ENCODE data around the gene CKM. TPM values are rescaled to one million over a fixed set of nuclear protein-coding genes. Genes with fewer than 3 reads are reported as not detected.

Gene CKM
- total and polyA plus RNA-seq, 2 of the 4 experiments (the other 2 are of a cell fraction), result not detected

DNA sequence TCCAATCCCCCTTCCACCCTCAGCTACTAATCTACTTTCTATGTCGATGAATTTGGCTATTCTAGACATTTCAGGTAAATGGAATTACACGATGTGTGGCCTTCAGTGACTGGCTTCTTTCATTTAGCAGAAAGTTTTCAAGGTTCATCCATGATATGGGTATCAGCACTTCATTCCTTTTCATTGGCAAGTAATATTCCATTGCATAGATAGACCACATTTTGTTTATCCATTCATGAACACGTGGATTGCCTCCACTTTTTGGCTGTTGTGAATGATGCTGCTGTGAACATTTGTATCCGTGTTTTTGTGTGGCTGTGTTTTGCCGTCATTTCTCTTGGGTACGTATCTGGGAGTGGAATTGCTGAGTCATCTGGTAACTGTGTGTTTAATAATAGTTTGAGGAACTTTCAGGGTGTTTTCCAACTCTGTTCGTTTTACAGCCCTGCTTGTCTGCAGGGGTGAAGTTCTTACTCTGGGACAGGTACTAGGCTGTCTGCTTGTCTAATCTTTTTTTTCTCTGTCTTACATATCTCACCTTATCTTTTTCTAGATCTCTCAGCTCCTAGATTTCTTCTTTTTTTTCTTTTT, 39.1 kb downstream of the CKM start:
- Histone ChIP-seq H2AFZ (replicated peaks; ENCODE audit: low read length, poor library complexity) (no peak overlapping the region), H3K23ac (ENCODE audit: low read depth, low read length) (no peak overlapping the region), H2BK20ac (ENCODE audit: low read depth, low read length) (no peak overlapping the region), H2BK120ac (ENCODE audit: low read depth, low read length) (no peak overlapping the region), H4K5ac (ENCODE audit: low read depth, low read length) (no peak overlapping the region), H2BK5ac (ENCODE audit: low read depth, low read length, poor library complexity, severe bottlenecking) (no peak overlapping the region), H3K14ac (replicated peaks; ENCODE audit: low read depth, low read length) (no peak overlapping the region), H4K20me1 (ENCODE audit: insufficient read depth, low read length) (peaks cover 3% of the 10 kb centered on the region; the same call in 1 of the 2 replicates), H3K4me2 (ENCODE audit: low read depth, low read length) (no peak overlapping the region), H3K79me1 (ENCODE audit: low read depth in 1 of 2, low read length in 2 of 2) (0 out of 4 replicates have a peak, but pooled peaks cover 0 to 5% of the 10 kb centered on the region in 2 experiments), H3K27me3 (ENCODE audit: control insufficient read depth, insufficient read depth, low read length) (no peaks in the 10 kb centered on the region), H4K8ac (ENCODE audit: low read depth in 2 of 2, low read length in 2 of 2) (no peak overlapping the region), H3K56ac (ENCODE audit: extremely low read depth, insufficient read depth, low read length) (no peak overlapping the region), H3K18ac (ENCODE audit: low read depth, low read length) (no peak overlapping the region), H3K9ac (ENCODE audit: low read depth, low read length) (no peak overlapping the region), H3K9me1 (ENCODE audit: insufficient read depth, low read length) (0 out of 2 replicates have a peak, but pooled peaks cover 3% of the 10 kb centered on the region), H2AK9ac (replicated peaks; ENCODE audit: low read depth, low read length, poor library complexity) (no peak overlapping the region), H3K4me3 (ENCODE audit: insufficient read depth, low read depth, low read length) (no peak overlapping the region), H3K4me1 (ENCODE audit: control insufficient read depth, insufficient read depth, low read length) (no peaks in the 10 kb centered on the region), H2AK5ac (ENCODE audit: low read depth, low read length) (no peak overlapping the region), H3K9me3 (ENCODE audit: control insufficient read depth, insufficient read depth, low read length) (no peaks in the 10 kb centered on the region), H3K27ac (ENCODE audit: insufficient read depth, low read length) (no peak overlapping the region), H2BK15ac (ENCODE audit: low read depth, low read length) (no peak overlapping the region), H4K91ac (ENCODE audit: insufficient read depth, low read depth, low read length) (no peak overlapping the region), H3K4ac (ENCODE audit: low read depth, low read length) (no peak overlapping the region), H3K36me3 (ENCODE audit: control insufficient read depth, insufficient read depth, low read length) (peaks cover 44% of the 10 kb centered on the region)
- TF ChIP-seq MXI1 (IDR thresholded peaks at IDR 0.05; ENCODE audit: borderline replicate concordance, low read depth, low read length) (no peak), POLR2A (IDR thresholded peaks at IDR 0.05; ENCODE audit: low read depth, low read length) (no peak), RAD21 (IDR thresholded peaks at IDR 0.05; ENCODE audit: low read length) (no peak), CEBPB (IDR thresholded peaks at IDR 0.05; ENCODE audit: low read depth, low read length) (no peak), MAZ (IDR thresholded peaks at IDR 0.05; ENCODE audit: borderline replicate concordance, low read depth, low read length) (no peak), RFX5 (IDR thresholded peaks at IDR 0.05; ENCODE audit: low read depth, low read length) (no peak), ELK1 (IDR thresholded peaks at IDR 0.05; ENCODE audit: borderline replicate concordance, low read depth, low read length) (no peak), MAFK (IDR thresholded peaks at IDR 0.05; ENCODE audit: low read depth, low read length) (peak; percentile 62), SMC3 (IDR thresholded peaks at IDR 0.05; ENCODE audit: low read depth, low read length) (no peak), FOS (IDR thresholded peaks at IDR 0.05; ENCODE audit: low read depth, low read length) (no peak), NFE2L2 (IDR thresholded peaks at IDR 0.05; ENCODE audit: low read depth, low read length) (peak; percentile 86), RCOR1 (IDR thresholded peaks at IDR 0.05; ENCODE audit: insufficient replicate concordance, low read length) (no peak)
- TF ChIP-seq, protein P1, sequence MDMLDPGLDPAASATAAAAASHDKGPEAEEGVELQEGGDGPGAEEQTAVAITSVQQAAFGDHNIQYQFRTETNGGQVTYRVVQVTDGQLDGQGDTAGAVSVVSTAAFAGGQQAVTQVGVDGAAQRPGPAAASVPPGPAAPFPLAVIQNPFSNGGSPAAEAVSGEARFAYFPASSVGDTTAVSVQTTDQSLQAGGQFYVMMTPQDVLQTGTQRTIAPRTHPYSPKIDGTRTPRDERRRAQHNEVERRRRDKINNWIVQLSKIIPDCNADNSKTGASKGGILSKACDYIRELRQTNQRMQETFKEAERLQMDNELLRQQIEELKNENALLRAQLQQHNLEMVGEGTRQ (IDR thresholded peaks at IDR 0.05; ENCODE audit: low read depth, low read length), result no peak
- TF ChIP-seq, protein P2, sequence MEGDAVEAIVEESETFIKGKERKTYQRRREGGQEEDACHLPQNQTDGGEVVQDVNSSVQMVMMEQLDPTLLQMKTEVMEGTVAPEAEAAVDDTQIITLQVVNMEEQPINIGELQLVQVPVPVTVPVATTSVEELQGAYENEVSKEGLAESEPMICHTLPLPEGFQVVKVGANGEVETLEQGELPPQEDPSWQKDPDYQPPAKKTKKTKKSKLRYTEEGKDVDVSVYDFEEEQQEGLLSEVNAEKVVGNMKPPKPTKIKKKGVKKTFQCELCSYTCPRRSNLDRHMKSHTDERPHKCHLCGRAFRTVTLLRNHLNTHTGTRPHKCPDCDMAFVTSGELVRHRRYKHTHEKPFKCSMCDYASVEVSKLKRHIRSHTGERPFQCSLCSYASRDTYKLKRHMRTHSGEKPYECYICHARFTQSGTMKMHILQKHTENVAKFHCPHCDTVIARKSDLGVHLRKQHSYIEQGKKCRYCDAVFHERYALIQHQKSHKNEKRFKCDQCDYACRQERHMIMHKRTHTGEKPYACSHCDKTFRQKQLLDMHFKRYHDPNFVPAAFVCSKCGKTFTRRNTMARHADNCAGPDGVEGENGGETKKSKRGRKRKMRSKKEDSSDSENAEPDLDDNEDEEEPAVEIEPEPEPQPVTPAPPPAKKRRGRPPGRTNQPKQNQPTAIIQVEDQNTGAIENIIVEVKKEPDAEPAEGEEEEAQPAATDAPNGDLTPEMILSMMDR (conservative IDR thresholded peaks at IDR 0.05; ENCODE audit: low read depth, low read length), result no peak
- POLR2A ChIA-PET (ENCODE audit: unreplicated experiment), result no interaction called here
- ATAC-seq (ENCODE audit: low read depth), result no peak
- DNase-seq, result no peak
- BruUV-seq (replicated peaks), result no TSS peak
- in situ Hi-C loops (cut with MboI; ENCODE audit: low sequenced_read_pairs) (no loop called here), intact Hi-C loops (cut with micrococcal nuclease) (no loop called here), dilution Hi-C loops (cut with HindIII; ENCODE audit: low sequenced_read_pairs, unreplicated experiment) (no loop called here)
- WGBS, 2 experiments (ENCODE audit: extremely low coverage in 2 of 2, insufficient read length in 1 of 2), result 100% methylated on average over 1 of the region's 7 CpGs; no CpG with 5 or more reads in 1 of the 2 experiments
- CTCF ChIA-PET, result no interaction called here

Data from IMR-90 (cell line).